RWPE2 (cell line): Measurements from ENCODE around the gene RABEP2.

Source experiments
- ATAC-seq: fragments of 200-7000 bp; cut with Tn5 transposase; 3 replicates; pipeline ENCODE4 v1.9.1; 2021; ENCODE audit warnings: low read depth
- DNase-seq: peaks from one replicate; pipeline ENCODE4 v3.0.0-alpha.2; 2020; ENCODE audit warnings: low spot score
- H3K27ac ChIP-seq: fragments of 450-650 bp; 2 replicates; pipeline ENCODE4 v1.5.1; 2017; ENCODE audit warnings: mild to moderate bottlenecking; ENCODE audit not compliant: poor library complexity, severe bottlenecking
- H3K27me3 ChIP-seq: fragments of 250-450 bp; sonication (Bioruptor Pico); 2 replicates; pipeline ENCODE4 v1.5.1; 2021; ENCODE audit warnings: mild to moderate bottlenecking, moderate library complexity; ENCODE audit not compliant: insufficient read depth, poor library complexity, severe bottlenecking
- H3K36me3 ChIP-seq: fragments of 250-450 bp; sonication (Bioruptor Pico); 2 replicates; pipeline ENCODE4 v1.5.1; 2020; ENCODE audit warnings: low read depth, mild to moderate bottlenecking, moderate library complexity
- H3K4me1 ChIP-seq: fragments of 250-450 bp; sonication (Bioruptor Pico); 2 replicates; pipeline ENCODE4 v1.5.1; 2021; ENCODE audit warnings: mild to moderate bottlenecking, moderate library complexity; ENCODE audit not compliant: insufficient read depth, poor library complexity, severe bottlenecking
- H3K4me3 ChIP-seq: fragments of 250-450 bp; sonication (Bioruptor Pico); 2 replicates; pipeline ENCODE4 v1.5.1; 2021; ENCODE audit warnings: mild to moderate bottlenecking, moderate library complexity; ENCODE audit not compliant: severe bottlenecking
- H3K9me3 ChIP-seq: fragments of 250-450 bp; sonication (Bioruptor Pico); 2 replicates; pipeline ENCODE4 v1.5.1; 2021; ENCODE audit warnings: mild to moderate bottlenecking, moderate library complexity; ENCODE audit not compliant: severe bottlenecking
- TF ChIP-seq, protein P1 (sequence below): fragments of 450-650 bp; IDR thresholded peaks from one replicate; pipeline ENCODE4 v1.5.1; 2017; ENCODE audit warnings: mild to moderate bottlenecking, moderate library complexity; ENCODE audit not compliant: poor library complexity, severe bottlenecking

The RABEP2 gene

DNA sequence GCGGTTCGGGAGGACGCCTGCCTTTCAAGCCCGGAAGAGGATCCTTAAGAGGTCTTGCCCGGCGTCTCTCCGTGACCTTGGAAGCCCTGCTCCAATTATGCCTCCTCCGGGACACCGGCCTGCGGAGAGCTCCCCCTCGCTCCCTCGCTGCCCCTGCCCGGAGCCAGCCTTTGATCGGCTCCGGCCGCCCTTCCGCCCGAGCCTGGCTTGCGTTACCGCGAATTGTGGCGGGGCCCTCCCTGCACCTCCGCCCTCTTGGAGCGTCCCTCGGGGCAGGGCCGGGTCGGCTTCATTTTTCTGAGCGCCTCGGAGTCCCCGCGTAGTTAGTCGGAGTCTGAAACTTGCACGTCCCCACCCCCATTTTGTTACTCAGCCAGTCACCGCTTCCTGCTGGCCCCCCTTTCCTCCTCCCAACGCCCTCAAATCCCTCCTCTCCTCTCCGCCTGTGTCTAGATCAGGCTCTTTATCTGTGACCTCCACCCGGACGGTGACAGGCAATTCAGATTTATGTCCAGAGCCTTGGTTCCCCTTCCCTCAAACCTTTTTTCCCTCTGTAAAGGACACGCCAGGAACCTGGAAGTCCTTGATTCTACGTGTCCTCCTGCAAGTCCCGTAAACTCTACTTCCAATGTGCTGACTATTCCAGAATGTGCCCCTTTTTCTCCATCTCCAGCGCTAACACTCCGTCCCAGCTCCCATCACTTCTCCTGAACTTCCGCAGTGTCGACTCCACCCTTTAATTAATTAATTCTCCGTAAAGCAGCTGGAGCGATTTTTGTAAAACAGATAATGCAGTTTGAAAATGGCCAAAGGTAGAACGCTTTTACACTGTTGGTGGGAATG is 569 bp upstream of the RABEP2 start:
- no peaks in the 10 kb centered on the region for H3K9me3 ChIP-seq
- H3K4me1 ChIP-seq, result no peaks in the 10 kb centered on the region
- H3K4me3 ChIP-seq, result peak overlapping the region; percentile 57
- DNase-seq (no peak), ATAC-seq (peak; percentile 51)
- TF ChIP-seq, protein P1, sequence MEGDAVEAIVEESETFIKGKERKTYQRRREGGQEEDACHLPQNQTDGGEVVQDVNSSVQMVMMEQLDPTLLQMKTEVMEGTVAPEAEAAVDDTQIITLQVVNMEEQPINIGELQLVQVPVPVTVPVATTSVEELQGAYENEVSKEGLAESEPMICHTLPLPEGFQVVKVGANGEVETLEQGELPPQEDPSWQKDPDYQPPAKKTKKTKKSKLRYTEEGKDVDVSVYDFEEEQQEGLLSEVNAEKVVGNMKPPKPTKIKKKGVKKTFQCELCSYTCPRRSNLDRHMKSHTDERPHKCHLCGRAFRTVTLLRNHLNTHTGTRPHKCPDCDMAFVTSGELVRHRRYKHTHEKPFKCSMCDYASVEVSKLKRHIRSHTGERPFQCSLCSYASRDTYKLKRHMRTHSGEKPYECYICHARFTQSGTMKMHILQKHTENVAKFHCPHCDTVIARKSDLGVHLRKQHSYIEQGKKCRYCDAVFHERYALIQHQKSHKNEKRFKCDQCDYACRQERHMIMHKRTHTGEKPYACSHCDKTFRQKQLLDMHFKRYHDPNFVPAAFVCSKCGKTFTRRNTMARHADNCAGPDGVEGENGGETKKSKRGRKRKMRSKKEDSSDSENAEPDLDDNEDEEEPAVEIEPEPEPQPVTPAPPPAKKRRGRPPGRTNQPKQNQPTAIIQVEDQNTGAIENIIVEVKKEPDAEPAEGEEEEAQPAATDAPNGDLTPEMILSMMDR, result no peak
- H3K36me3 ChIP-seq, result 0 out of 2 replicates have a peak, but pooled peaks cover 3% of the 10 kb centered on the region
- peak overlapping the region; percentile 91 for H3K27ac ChIP-seq
- no peaks in the 10 kb centered on the region for H3K27me3 ChIP-seq

DNA sequence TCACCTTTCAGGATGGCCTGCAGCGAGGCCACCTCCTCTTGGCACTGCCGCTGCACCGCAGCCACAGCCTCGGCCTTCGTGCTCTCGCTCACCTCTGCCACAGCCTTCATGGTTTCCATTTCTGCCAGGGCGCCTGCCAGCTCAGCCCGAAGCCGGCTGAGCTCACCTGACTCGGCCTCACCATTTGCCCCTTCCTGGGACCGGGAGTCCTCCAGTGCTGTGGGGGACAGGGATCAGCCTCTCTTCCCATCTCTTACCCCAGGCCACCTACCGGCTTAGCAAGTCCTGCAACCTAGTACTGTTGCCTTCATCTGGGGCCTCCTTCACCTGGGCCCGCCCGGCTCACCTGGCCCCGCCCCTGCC is 658 bp downstream of the RABEP2 start:
- Histone ChIP-seq H3K4me1 (no peaks in the 10 kb centered on the region), H3K27ac (peak overlapping the region; percentile 91), H3K4me3 (peak overlapping the region; percentile 57), H3K9me3 (no peaks in the 10 kb centered on the region), H3K27me3 (no peaks in the 10 kb centered on the region), H3K36me3 (peaks cover 3% of the 10 kb centered on the region; the same call in 1 of the 2 replicates)
- TF ChIP-seq, protein P1, result peak; percentile 30
- ATAC-seq (no peak), DNase-seq (no peak)

DNA sequence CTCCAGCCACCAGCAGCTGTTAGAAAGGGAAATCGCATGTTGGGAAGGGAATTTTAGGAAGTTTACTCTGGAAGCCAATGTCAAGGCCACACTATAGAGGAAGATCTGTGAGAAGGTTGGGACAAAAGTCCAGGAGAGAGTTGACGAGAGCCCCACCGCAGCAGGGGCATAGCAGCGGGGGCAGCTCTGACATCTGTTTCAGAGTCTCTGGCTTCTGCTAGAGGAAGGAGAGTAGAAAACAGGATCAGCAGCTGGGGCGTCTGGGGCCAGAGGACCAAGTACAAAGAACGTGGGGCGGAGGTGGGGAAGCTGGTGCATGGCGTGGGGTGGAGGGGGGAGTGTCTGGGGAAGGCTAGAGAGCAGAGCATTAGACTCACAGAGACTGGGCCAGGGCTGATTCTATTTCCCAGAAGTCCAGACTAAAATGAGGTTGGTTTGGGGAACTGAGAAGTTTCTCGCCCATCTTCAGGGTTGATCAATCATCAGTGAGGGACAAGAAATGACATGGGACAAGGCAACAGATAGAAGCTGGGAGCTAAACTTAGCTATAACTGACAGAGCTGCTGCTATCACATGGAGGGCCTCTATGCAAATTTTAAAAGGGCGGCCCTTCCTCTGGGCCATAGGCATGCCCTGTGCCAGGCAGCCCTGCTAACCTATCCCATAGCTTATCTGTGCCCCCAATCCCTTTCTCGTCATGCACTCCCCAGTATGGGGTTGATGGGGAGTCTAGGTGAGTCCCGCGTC is 1.2 kb downstream of the RABEP2 start:
- H3K4me3 ChIP-seq, result peak overlapping the region; percentile 57
- H3K9me3 ChIP-seq, result no peaks in the 10 kb centered on the region
- TF ChIP-seq, protein P1, result no peak
- peaks cover 3% of the 10 kb centered on the region; the same call in 1 of the 2 replicates for H3K36me3 ChIP-seq
- H3K27me3 ChIP-seq, result no peaks in the 10 kb centered on the region
- peak overlapping the region; percentile 91 for H3K27ac ChIP-seq
- ATAC-seq, result peak; percentile 37
- no peaks in the 10 kb centered on the region for H3K4me1 ChIP-seq
- DNase-seq, result no peak

DNA sequence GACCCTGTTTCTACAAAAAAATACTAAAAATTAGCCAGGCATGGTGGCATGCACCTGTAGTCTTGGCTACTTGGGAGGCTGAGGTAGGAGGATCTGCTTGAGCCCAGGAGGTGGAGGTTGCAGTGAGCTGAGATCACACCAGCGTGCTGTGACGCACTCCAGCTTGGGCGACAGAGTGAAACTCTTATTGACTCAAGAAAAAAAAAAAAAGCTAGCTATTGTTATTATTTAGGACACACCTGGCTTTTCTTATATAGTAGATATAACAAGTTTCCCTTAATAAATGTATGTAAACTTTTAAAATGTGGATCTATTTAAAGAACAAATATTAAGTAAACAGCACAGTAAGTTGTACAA is 1.8 kb downstream of the RABEP2 start:
- TF ChIP-seq, protein P1, result no peak
- Histone ChIP-seq H3K4me1 (no peaks in the 10 kb centered on the region), H3K27me3 (no peaks in the 10 kb centered on the region), H3K36me3 (peaks cover 3% of the 10 kb centered on the region; the same call in 1 of the 2 replicates), H3K9me3 (no peaks in the 10 kb centered on the region), H3K4me3 (no peak overlapping the region), H3K27ac (peak overlapping the region; percentile 91)
- DNase-seq (no peak), ATAC-seq (no peak)

- Histone ChIP-seq H3K4me1 (no peaks in the 10 kb centered on the region), H3K27ac (no peak overlapping the region), H3K4me3 (no peak overlapping the region), H3K9me3 (no peaks in the 10 kb centered on the region), H3K36me3 (peaks cover 14% of the 10 kb centered on the region), H3K27me3 (no peaks in the 10 kb centered on the region)
- TF ChIP-seq, protein P1, result no peak
- ATAC-seq, result no peak
- DNase-seq, result no peak
Measured at GRCh38 chr16:28918698-28919097, 6.3 kb downstream of the RABEP2 start.
